HepG2 (cell line): ENCODE measurements around the gene AGAP1. TPM values are rescaled to one million over a fixed set of nuclear protein-coding genes. Genes with fewer than 3 reads are reported as not detected.
A peak's percentile ranks its signal among the peaks of the same experiment; 100 is the strongest.

ENCODE experiments used
- ATAC-seq: fragments of 200-7000 bp; cut with Tn5 transposase; 3 replicates; pipeline ENCODE4 v1.9.1; 2020; ENCODE audit warnings: mild to moderate bottlenecking, moderate library complexity
- BruUV-seq: library from RNA; stranded (reverse); fragments of 400-500 nt; replicated peaks from 2 replicates; lab custom pipeline; 2021; lab: Mats Ljungman, UMichigan
- CTCF ChIA-PET: fragments of 300-600 bp; formaldehyde crosslinking; extraction: SDS; loops from one replicate; lab custom pipeline; 2021; ENCODE audit warnings: low total read pairs, inconsistent platforms, low intra/inter-chr PET ratio; lab: Yijun Ruan, JAX
- POLR2A ChIA-PET: fragments of 350-600 bp; sonication (Branson Sonifier 250); formaldehyde crosslinking; loops from one replicate; lab custom pipeline; 2020; ENCODE audit warnings: antibody characterized with exemption, inconsistent platforms; lab: Yijun Ruan, JAX
- DNase-seq: peaks from one replicate; pipeline ENCODE4 v3.0.0-alpha.2; 2015; ENCODE audit warnings: low spot score
- FAIRE-seq: peaks from 3 replicates; lab custom pipeline; 2011; peaks lifted over from hg19 to GRCh38; lab: Jason Lieb, UNC
- H2AFZ ChIP-seq: one replicate; pipeline ENCODE4 v1.6.1; 2011; ENCODE audit warnings: low read length, inconsistent platforms
- H3K27ac ChIP-seq: fragments of 300-600 bp; 3 replicates; pipeline ENCODE4 v1.8.0; 2011; ENCODE audit warnings: mixed run types, mild to moderate bottlenecking, mixed read lengths, low read length, inconsistent platforms; ENCODE audit not compliant: insufficient read depth; ENCODE audit errors: extremely low read length
- H3K27me3 ChIP-seq, 2 experiments: fragments of 200-600 bp in 1 of 2; 2 replicates in 1 of 2; 3 replicates in 1 of 2; pipeline versions ENCODE4 v1.6.0 to v1.8.0; 2011; ENCODE audit warnings: low read length in 2 of 2, mild to moderate bottlenecking in 2 of 2, moderate library complexity in 2 of 2, inconsistent platforms in 1 of 2; ENCODE audit not compliant: insufficient read depth in 2 of 2, control insufficient read depth in 1 of 2
- H3K36me3 ChIP-seq, 2 experiments: fragments of 200-600 bp in 1 of 2; replicated peaks in 1 of 2; 2 replicates in 1 of 2; 3 replicates in 1 of 2; pipeline versions ENCODE4 v1.5.1 to v1.8.0; 2011; ENCODE audit warnings: low read length in 2 of 2, inconsistent platforms in 1 of 2; ENCODE audit not compliant: insufficient read depth in 2 of 2, control insufficient read depth in 1 of 2
- H3K4me1 ChIP-seq: 2 replicates; pipeline ENCODE4 v1.5.1; 2012; ENCODE audit warnings: low read length, inconsistent platforms; ENCODE audit not compliant: insufficient read depth
- H3K4me2 ChIP-seq: 2 replicates; pipeline ENCODE4 v1.6.0; 2011; ENCODE audit warnings: low read depth, low read length, inconsistent platforms
- H3K4me3 ChIP-seq, 3 experiments: fragments of 200-600 bp in 1 of 3; sonication (generic), shearing (Covaris generic) in 1 of 3; replicated peaks in 1 of 3; 2 replicates each; pipeline ENCODE4 v1.5.1; 2011 to 2016; ENCODE audit warnings: low read length in 3 of 3, inconsistent platforms in 2 of 3, low read depth in 2 of 3, mild to moderate bottlenecking in 2 of 3, control low read depth in 1 of 3, mixed read lengths in 1 of 3; ENCODE audit not compliant: insufficient read depth in 1 of 3
- H3K79me2 ChIP-seq: one replicate; pipeline ENCODE4 v1.6.1; 2011; ENCODE audit warnings: low read length, inconsistent platforms; ENCODE audit not compliant: insufficient read depth
- H3K9ac ChIP-seq: 2 replicates; pipeline ENCODE4 v1.6.0; 2011; ENCODE audit warnings: mild to moderate bottlenecking, low read depth, low read length, inconsistent platforms; ENCODE audit not compliant: insufficient read depth
- H3K9me3 ChIP-seq: 2 replicates; pipeline ENCODE4 v1.5.1; 2012; ENCODE audit warnings: mild to moderate bottlenecking, low read length
- H4K20me1 ChIP-seq: 2 replicates; pipeline ENCODE4 v1.6.0; 2011; ENCODE audit warnings: inconsistent platforms, mild to moderate bottlenecking, low read length, moderate library complexity; ENCODE audit not compliant: insufficient read depth
- ARID5B ChIP-seq: IDR thresholded peaks from 2 replicates; pipeline ENCODE4 v1.4.0; 2020; ENCODE audit warnings: mild to moderate bottlenecking, missing genetic modification reagents
- BHLHE40 ChIP-seq: IDR thresholded peaks from 2 replicates; pipeline ENCODE4 v1.6.1; 2011; ENCODE audit warnings: low read length, improper control_type of control experiment
- EZH2 ChIP-seq: conservative IDR thresholded peaks from 2 replicates; pipeline ENCODE4 v1.6.1; 2012; ENCODE audit warnings: mild to moderate bottlenecking, low read depth, low read length, moderate library complexity
- KDM5B ChIP-seq: sonication (generic); formaldehyde crosslinking; IDR thresholded peaks from 2 replicates; pipeline ENCODE4 v1.4.0; 2020; ENCODE audit warnings: missing genetic modification reagents, mild to moderate bottlenecking, borderline replicate concordance
- MAF1 ChIP-seq: sonication (generic); formaldehyde crosslinking; IDR thresholded peaks from 2 replicates; pipeline ENCODE4 v1.5.0; 2020; ENCODE audit warnings: missing genetic modification reagents, borderline replicate concordance
- NCOA5 ChIP-seq: sonication (generic); formaldehyde crosslinking; IDR thresholded peaks from 2 replicates; pipeline ENCODE4 v1.4.0; 2020; ENCODE audit warnings: missing genetic modification reagents
- SOX13 ChIP-seq, 3 experiments: fragments of 450-650 bp in 1 of 3; sonication (generic) in 1 of 3; formaldehyde crosslinking in 1 of 3; IDR thresholded peaks in 2 of 3; conservative IDR thresholded peaks in 1 of 3; 2 replicates each; pipeline versions ENCODE4 v1.5.0 to v1.6.1; 2016 to 2020; ENCODE audit warnings: antibody characterized with exemption in 1 of 3, mild to moderate bottlenecking in 1 of 3, missing compliant biosample characterization in 1 of 3, missing genetic modification reagents in 1 of 3, moderate library complexity in 1 of 3
- ZNF343 ChIP-seq: sonication (generic); formaldehyde crosslinking; IDR thresholded peaks from 2 replicates; pipeline ENCODE4 v1.4.0; 2020; ENCODE audit warnings: mild to moderate bottlenecking, missing genetic modification reagents
- ZSCAN31 ChIP-seq: sonication (generic); formaldehyde crosslinking; IDR thresholded peaks from 2 replicates; pipeline ENCODE4 v1.5.0; 2020; ENCODE audit warnings: low read depth, mild to moderate bottlenecking, missing genetic modification reagents
- WGBS: methylation state at CpG from one replicate; pipeline ENCODE4 v1.1.6; 2017; ENCODE audit warnings: low lambda C conversion rate; 5-methylcytosine and 5-hydroxymethylcytosine counted together
- in situ Hi-C: cut with HindIII; loops from 2 replicates; pipeline ENCODE4 v1.10.0; 2017; ENCODE audit warnings: low pct_unique_long_range_greater_than_20kb; ENCODE audit not compliant: extremely low pct_ligation_motif_present
- intact Hi-C: fragments of 100-400 bp; cut with micrococcal nuclease; formaldehyde crosslinking; loops from one replicate; pipeline ENCODE4 v1.10.0; 2022; ENCODE audit not compliant: unreplicated experiment
- polyA plus RNA-seq, 8 experiments: library from polyadenylated mRNA; depleted of rRNA in 3 of 8; stranded (reverse) in 7 of 8; unstranded in 1 of 8; fragments of >200 nt; fragmentation: Illumina TruSeq in 4 of 8; extraction: Trizol in 4 of 8; gene quantifications; 2 replicates each; pipeline versions ENCODE4 v1.2.1 to v1.2.3, GENCODE V29; 2011 to 2016; ENCODE audit warnings: low read depth in 4 of 8, missing spikeins in 1 of 8, mixed read lengths in 1 of 8; ENCODE audit not compliant: insufficient read depth in 1 of 8
- total RNA-seq, 5 experiments: library from RNA; depleted of rRNA; stranded (reverse); fragments of >200 nt; fragmentation: Illumina TruSeq; extraction: Trizol; gene quantifications; 2 replicates each; pipeline ENCODE4 v1.2.3, GENCODE V29; 2016; ENCODE audit warnings: low read depth in 1 of 5
- TF ChIP-seq, protein P1 (sequence below): sonication (generic); formaldehyde crosslinking; IDR thresholded peaks from 2 replicates; pipeline ENCODE4 v1.4.0; 2020; ENCODE audit warnings: missing genetic modification reagents

AGAP1 gene
- total and polyA plus RNA-seq, 2 of the 13 experiments (the other 11 are each of a cell fraction or from before 2014, with no cell fraction given): 21.2 to 32.7 TPM

- ATAC-seq: no peak
- ChIA-PET CTCF (no interaction called here), POLR2A (no interaction called here)
- no peak overlapping the region for H3K27ac ChIP-seq
- H2AFZ ChIP-seq: no peak overlapping the region
- H3K9ac ChIP-seq: no peak overlapping the region
- DNase-seq: no peak
- H3K36me3 ChIP-seq: no peaks in the 10 kb centered on the region
- 53% methylated on average over 36 of the region's 36 CpGs for WGBS
- no peaks in the 10 kb centered on the region for H3K79me2 ChIP-seq
- no peak overlapping the region for H3K4me2 ChIP-seq
- no peak for FAIRE-seq
- H4K20me1 ChIP-seq: peaks cover 23% of the 10 kb centered on the region
- peak; percentile 60; the same call in 1 of the 2 replicates for TF ChIP-seq EZH2
- no peak for TF ChIP-seq ZSCAN31 (CRISPR knock-in tag)
- no peak for TF ChIP-seq SOX13 (IDR thresholded peaks at IDR 0.05)
- no peak for TF ChIP-seq SOX13 (CRISPR knock-in tag; conservative IDR thresholded peaks at IDR 0.05 in 1 of 2, IDR thresholded peaks at IDR 0.05 in 1 of 2)
- peaks cover 19% of the 10 kb centered on the region for H3K4me1 ChIP-seq
- no peaks in the 10 kb centered on the region for H3K9me3 ChIP-seq
- in situ Hi-C loops: no loop called here
- intact Hi-C loops: no loop called here
- H3K27me3 ChIP-seq: peaks cover 40 to 100% of the 10 kb centered on the region in 2 experiments
- no peak overlapping the region for H3K4me3 ChIP-seq
- BruUV-seq: no TSS peak
Observed at GRCh38 chr2:236169151-236169721, 675.4 kb downstream of the AGAP1 start.

DNA sequence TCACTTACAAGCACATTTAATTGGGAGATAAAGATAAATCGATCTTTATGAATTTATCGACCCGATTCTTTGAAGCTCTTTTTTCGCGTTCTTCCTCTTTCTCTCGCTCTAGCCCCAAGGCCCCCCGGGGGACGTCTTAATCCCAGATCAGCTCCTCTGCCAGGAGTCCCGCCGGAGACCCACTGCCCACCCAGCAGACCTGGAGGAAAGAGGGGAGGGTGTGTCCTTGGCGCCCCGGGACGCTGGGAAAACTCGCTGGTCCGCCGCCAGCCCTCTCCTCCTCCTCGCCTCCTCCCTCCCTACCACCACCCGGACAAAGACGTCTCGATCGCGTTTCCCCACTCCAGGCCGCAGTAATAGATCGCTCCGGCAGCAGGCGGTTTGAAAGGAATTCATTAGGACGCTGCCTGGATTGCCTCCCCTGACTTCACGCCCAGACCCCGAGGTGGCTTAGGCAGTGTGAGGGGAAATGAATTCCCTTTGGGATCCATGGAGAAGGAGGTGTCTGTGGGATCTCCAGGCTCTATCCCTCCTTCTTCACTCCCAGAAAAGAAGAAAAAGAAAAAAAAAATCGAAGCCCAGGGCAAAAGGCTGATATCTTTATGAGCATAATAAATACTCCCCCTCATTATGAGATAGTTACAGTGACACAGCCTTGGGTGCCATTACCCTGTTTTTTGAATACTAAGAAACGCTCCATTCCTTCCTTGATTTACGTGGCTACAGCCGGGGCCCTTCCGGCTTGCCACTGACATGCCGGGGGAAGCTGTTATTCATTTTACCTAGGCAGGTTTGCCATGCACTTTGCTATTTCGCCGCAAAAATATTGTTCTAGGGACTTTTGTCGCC, 676.1 kb downstream of the AGAP1 start:
- ChIA-PET POLR2A (no interaction called here), CTCF (no interaction called here)
- intact Hi-C loops: no loop called here
- no peak for DNase-seq
- Histone ChIP-seq H3K4me3 (no peak overlapping the region), H3K36me3 (no peaks in the 10 kb centered on the region), H2AFZ (no peak overlapping the region), H3K4me2 (no peak overlapping the region), H3K27ac (no peak overlapping the region), H3K9ac (no peak overlapping the region), H3K27me3 (peaks cover 42 to 100% of the 10 kb centered on the region in 2 experiments), H3K4me1 (peaks cover 14% of the 10 kb centered on the region), H3K9me3 (no peaks in the 10 kb centered on the region), H3K79me2 (no peaks in the 10 kb centered on the region), H4K20me1 (peaks cover 23% of the 10 kb centered on the region)
- in situ Hi-C loops: no loop called here
- no peak for FAIRE-seq
- no peak for ATAC-seq
- no TSS peak for BruUV-seq
- WGBS: 32% methylated on average over 38 of the region's 38 CpGs
- TF ChIP-seq BHLHE40 (no peak), MAF1 (CRISPR knock-in tag) (no peak), ZNF343 (CRISPR knock-in tag) (no peak), NCOA5 (no peak), ARID5B (CRISPR knock-in tag) (no peak), KDM5B (CRISPR knock-in tag) (no peak)
- TF ChIP-seq, protein P1, sequence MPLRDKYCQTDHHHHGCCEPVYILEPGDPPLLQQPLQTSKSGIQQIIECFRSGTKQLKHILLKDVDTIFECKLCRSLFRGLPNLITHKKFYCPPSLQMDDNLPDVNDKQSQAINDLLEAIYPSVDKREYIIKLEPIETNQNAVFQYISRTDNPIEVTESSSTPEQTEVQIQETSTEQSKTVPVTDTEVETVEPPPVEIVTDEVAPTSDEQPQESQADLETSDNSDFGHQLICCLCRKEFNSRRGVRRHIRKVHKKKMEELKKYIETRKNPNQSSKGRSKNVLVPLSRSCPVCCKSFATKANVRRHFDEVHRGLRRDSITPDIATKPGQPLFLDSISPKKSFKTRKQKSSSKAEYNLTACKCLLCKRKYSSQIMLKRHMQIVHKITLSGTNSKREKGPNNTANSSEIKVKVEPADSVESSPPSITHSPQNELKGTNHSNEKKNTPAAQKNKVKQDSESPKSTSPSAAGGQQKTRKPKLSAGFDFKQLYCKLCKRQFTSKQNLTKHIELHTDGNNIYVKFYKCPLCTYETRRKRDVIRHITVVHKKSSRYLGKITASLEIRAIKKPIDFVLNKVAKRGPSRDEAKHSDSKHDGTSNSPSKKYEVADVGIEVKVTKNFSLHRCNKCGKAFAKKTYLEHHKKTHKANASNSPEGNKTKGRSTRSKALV (CRISPR knock-in tag): no peak
